OCI-LY7 (cell line): ENCODE results near the gene TM4SF4. TPM values are rescaled to one million over a fixed set of nuclear protein-coding genes. Genes with fewer than 3 reads are reported as not detected.

ENCODE experiments used
- BruUV-seq: library from RNA; stranded (reverse); fragments of 400-500 nt; replicated peaks from 2 replicates; lab custom pipeline; 2021; lab: Mats Ljungman, UMichigan
- CTCF ChIA-PET: fragments of 300-600 bp; sonication (Branson Sonifier 250); formaldehyde crosslinking; loops from one replicate; lab custom pipeline; 2022; ENCODE audit warnings: antibody characterized with exemption; ENCODE audit not compliant: unreplicated experiment; lab: Charles Lee
- POLR2A ChIA-PET: fragments of 300-600 bp; sonication (Branson Sonifier 250); formaldehyde crosslinking; loops from one replicate; lab custom pipeline; 2022; ENCODE audit warnings: antibody characterized with exemption; lab: Charles Lee
- DNase-seq: peaks from one replicate; pipeline ENCODE4 v3.0.0-alpha.2; 2015; ENCODE audit warnings: low spot score
- H2AFZ ChIP-seq: fragments of 200-600 bp; sonication (generic), shearing (Covaris generic); 2 replicates; pipeline ENCODE4 v1.6.1; 2014; ENCODE audit warnings: mild to moderate bottlenecking, antibody characterized with exemption, low read length, moderate library complexity
- H3K27ac ChIP-seq: fragments of 200-600 bp; sonication (generic); 2 replicates; pipeline ENCODE4 v1.5.1; 2014; ENCODE audit warnings: mixed run types, low read depth, mild to moderate bottlenecking, moderate library complexity, low read length, inconsistent platforms; ENCODE audit not compliant: poor library complexity, severe bottlenecking
- H3K36me3 ChIP-seq: fragments of 200-600 bp; sonication (generic); 2 replicates; pipeline ENCODE4 v1.6.1; 2014; ENCODE audit warnings: mild to moderate bottlenecking, antibody characterized with exemption, low read length, moderate library complexity, mixed read lengths; ENCODE audit not compliant: insufficient read depth
- H3K4me1 ChIP-seq: fragments of 200-600 bp; sonication (generic); 2 replicates; pipeline ENCODE4 v1.5.1; 2014; ENCODE audit warnings: mild to moderate bottlenecking, low read length; ENCODE audit not compliant: insufficient read depth, poor library complexity, severe bottlenecking
- H3K4me2 ChIP-seq: fragments of 200-600 bp; sonication (generic); 2 replicates; pipeline ENCODE4 v1.6.1; 2014; ENCODE audit warnings: mild to moderate bottlenecking, low read length
- H3K4me3 ChIP-seq: fragments of 200-600 bp; sonication (generic); 2 replicates; pipeline ENCODE4 v1.5.1; 2014; ENCODE audit warnings: mild to moderate bottlenecking, low read depth, low read length; ENCODE audit not compliant: poor library complexity, severe bottlenecking
- H3K79me2 ChIP-seq: fragments of 200-600 bp; sonication (generic); 2 replicates; pipeline ENCODE4 v1.6.1; 2016; ENCODE audit warnings: low read depth, mild to moderate bottlenecking, low read length, moderate library complexity, mixed read lengths; ENCODE audit not compliant: insufficient read depth
- H3K9me2 ChIP-seq: fragments of 200-600 bp; sonication (generic); 2 replicates; pipeline ENCODE4 v1.6.1; 2016; ENCODE audit warnings: mild to moderate bottlenecking, low read length, mixed read lengths; ENCODE audit not compliant: insufficient read depth
- H3K9me3 ChIP-seq: fragments of 200-600 bp; sonication (generic); 2 replicates; pipeline ENCODE4 v1.6.1; 2014; ENCODE audit warnings: mild to moderate bottlenecking, mixed run types, low read length, mixed read lengths
- H4K20me1 ChIP-seq: fragments of 200-600 bp; sonication (generic); 2 replicates; pipeline ENCODE4 v1.6.1; 2014; ENCODE audit warnings: mild to moderate bottlenecking, antibody characterized with exemption, low read length, moderate library complexity, mixed read lengths; ENCODE audit not compliant: insufficient read depth
- CTCF ChIP-seq: fragments of 200-600 bp; sonication (generic); conservative IDR thresholded peaks from 2 replicates; pipeline ENCODE4 v1.5.1; 2014; ENCODE audit warnings: mild to moderate bottlenecking, antibody characterized with exemption, low read length, moderate library complexity, mixed read lengths
- EZH2phosphoT487 ChIP-seq: fragments of 200-600 bp; sonication (generic); IDR thresholded peaks from 2 replicates; pipeline ENCODE4 v1.6.1; 2018; ENCODE audit warnings: low read depth, borderline replicate concordance, mild to moderate bottlenecking, mixed run types, antibody characterized with exemption, low read length, moderate library complexity, mixed read lengths
- intact Hi-C: fragments of 100-400 bp; cut with micrococcal nuclease; formaldehyde crosslinking; loops from one replicate; pipeline ENCODE4 v1.10.0; 2022; ENCODE audit not compliant: unreplicated experiment
- total RNA-seq, 2 experiments: library from RNA; depleted of rRNA in 1 of 2; stranded (reverse); fragments of >200 nt in 1 of 2; shearing (Covaris generic) in 1 of 2; gene quantifications; 2 replicates each; pipeline ENCODE4 v1.2.3, GENCODE V29; 2014 to 2022

The TM4SF4 gene
- total RNA-seq, 2 experiments from 2014 or later = not detected

GRCh38 chr3:149497966-149498670, 23.6 kb downstream of the TM4SF4 start:
- Histone ChIP-seq H2AFZ (no peak overlapping the region), H3K9me2 (no peaks in the 10 kb centered on the region), H3K36me3 (no peaks in the 10 kb centered on the region), H3K27ac (no peak overlapping the region), H3K4me1 (no peaks in the 10 kb centered on the region), H3K4me3 (no peak overlapping the region), H4K20me1 (no peaks in the 10 kb centered on the region), H3K4me2 (no peak overlapping the region), H3K79me2 (no peaks in the 10 kb centered on the region), H3K9me3 (no peaks in the 10 kb centered on the region)
- intact Hi-C loops = no loop called here
- ChIA-PET POLR2A (interaction anchor here (0.7 kb wide), 1 partner anchor 22 kb away, joined by 3 read pairs; no protein-coding TSS in a partner anchor), CTCF (no interaction called here)
- no TSS peak for BruUV-seq
- TF ChIP-seq EZH2phosphoT487 (no peak), CTCF (no peak)
- DNase-seq = no peak

GRCh38 chr3:149501524-149501923, 27.0 kb downstream of the TM4SF4 start:
- Histone ChIP-seq H3K9me3 (no peaks in the 10 kb centered on the region), H3K4me1 (no peaks in the 10 kb centered on the region), H3K9me2 (no peaks in the 10 kb centered on the region), H3K36me3 (no peaks in the 10 kb centered on the region), H3K4me2 (no peak overlapping the region), H4K20me1 (no peaks in the 10 kb centered on the region), H3K79me2 (no peaks in the 10 kb centered on the region), H3K27ac (no peak overlapping the region), H3K4me3 (no peak overlapping the region), H2AFZ (no peak overlapping the region)
- no peak for TF ChIP-seq EZH2phosphoT487
- no peak for TF ChIP-seq CTCF
- BruUV-seq = no TSS peak
- intact Hi-C loops = no loop called here
- no peak for DNase-seq
- ChIA-PET CTCF (no interaction called here), POLR2A (interaction anchor here (1.1 to 1.5 kb wide), 2 partner anchors 18 to 66 kb away, joined by 3 read pairs; no protein-coding TSS in a partner anchor)

- CTCF ChIA-PET = no interaction called here
- intact Hi-C loops = no loop called here
Observed at GRCh38 chr3:149502438-149502837, 27.9 kb downstream of the TM4SF4 start.

More at GRCh38 chr3:149502438-149502837, 27.9 kb downstream of the TM4SF4 start:
- no peak overlapping the region for H3K27ac ChIP-seq
- TF ChIP-seq EZH2phosphoT487 (no peak), CTCF (no peak)
- no peak overlapping the region for H3K4me3 ChIP-seq
- H3K79me2 ChIP-seq = no peaks in the 10 kb centered on the region
- no peaks in the 10 kb centered on the region for H4K20me1 ChIP-seq
- no TSS peak for BruUV-seq
- no peaks in the 10 kb centered on the region for H3K4me1 ChIP-seq
- POLR2A ChIA-PET = interaction anchor here (0.5 to 1.5 kb wide), 3 partner anchors 17 to 909 kb away, joined by 3 read pairs; no protein-coding TSS in a partner anchor
- no peaks in the 10 kb centered on the region for H3K9me2 ChIP-seq
- no peaks in the 10 kb centered on the region for H3K9me3 ChIP-seq
- no peak overlapping the region for H2AFZ ChIP-seq
- H3K36me3 ChIP-seq = no peaks in the 10 kb centered on the region
- H3K4me2 ChIP-seq = no peak overlapping the region
- no peak for DNase-seq
